T47D (cell line): ENCODE measurements around the gene TIPARP.
"Not testable (repeated sequence)": the region's sequence is repeated elsewhere in the genome, so short reads cannot be mapped to it uniquely, and the experiment has no call there.

ENCODE experiments used
- DNase-seq, 2 experiments: peaks; one replicate each; pipeline versions ENCODE4 v3.0.0 to v3.0.0-alpha.2; 2011 to 2012; ENCODE audit warnings: low read depth in 1 of 2, low spot score in 1 of 2
- JUND ChIP-seq: IDR thresholded peaks from 2 replicates; pipeline ENCODE4 v1.6.1; 2012; ENCODE audit warnings: low read depth
- in situ Hi-C: cut with HindIII; loops from 2 replicates; pipeline ENCODE4 v1.10.0; 2016; ENCODE audit warnings: low sequenced_read_pairs, low pct_unique_long_range_greater_than_20kb

Gene TIPARP

GRCh38 chr3:156638271-156638670 lies 36.1 kb upstream of the TIPARP start:
- TF ChIP-seq JUND: no peak
- in situ Hi-C loops: no loop called here
- DNase-seq: no peak

- DNase-seq: no peak
- in situ Hi-C loops: no loop called here
- no peak for TF ChIP-seq JUND
Measured at GRCh38 chr3:156639414-156640023, 34.9 kb upstream of the TIPARP start.

- in situ Hi-C loops: no loop called here
- DNase-seq: no peak
- TF ChIP-seq JUND: no peak
Measured at GRCh38 chr3:156641618-156641975, 32.8 kb upstream of the TIPARP start.

- no peak for TF ChIP-seq JUND
- in situ Hi-C loops: no loop called here
- peak in 1 of 2 experiments; percentile 54 for DNase-seq
Measured at GRCh38 chr3:156642750-156643728, 31.4 kb upstream of the TIPARP start.

GRCh38 chr3:156643729-156644389 lies 30.5 kb upstream of the TIPARP start:
- DNase-seq: peak in 1 of 2 experiments; percentile 43
- TF ChIP-seq JUND: no peak
- in situ Hi-C loops: no loop called here

- in situ Hi-C loops: no loop called here
- TF ChIP-seq JUND: no peak
- no peak for DNase-seq
Measured at GRCh38 chr3:156644958-156645357, 29.4 kb upstream of the TIPARP start.

GRCh38 chr3:156646958-156647357 lies 27.4 kb upstream of the TIPARP start:
- TF ChIP-seq JUND: no peak
- in situ Hi-C loops: no loop called here
- DNase-seq: no peak

GRCh38 chr3:156648086-156648485 lies 26.3 kb upstream of the TIPARP start:
- TF ChIP-seq JUND: no peak
- DNase-seq: no peak
- in situ Hi-C loops: no loop called here

- TF ChIP-seq JUND: no peak
- in situ Hi-C loops: no loop called here
- no peak for DNase-seq
Measured at GRCh38 chr3:156649681-156650080, 24.7 kb upstream of the TIPARP start.

GRCh38 chr3:156652661-156653060 lies 21.7 kb upstream of the TIPARP start:
- in situ Hi-C loops: not testable (repeated sequence)

GRCh38 chr3:156654834-156655233 lies 19.6 kb upstream of the TIPARP start:
- DNase-seq: no peak
- TF ChIP-seq JUND: no peak
- in situ Hi-C loops: no loop called here

More at GRCh38 chr3:156652661-156653060, 21.7 kb upstream of the TIPARP start:
- not testable (repeated sequence) for DNase-seq

GRCh38 chr3:156655819-156656550 lies 18.4 kb upstream of the TIPARP start:
- in situ Hi-C loops: no loop called here
- no peak for DNase-seq
- no peak for TF ChIP-seq JUND
